Measurements from ENCODE around the gene TMEM151A.

The TMEM151A gene

DNA sequence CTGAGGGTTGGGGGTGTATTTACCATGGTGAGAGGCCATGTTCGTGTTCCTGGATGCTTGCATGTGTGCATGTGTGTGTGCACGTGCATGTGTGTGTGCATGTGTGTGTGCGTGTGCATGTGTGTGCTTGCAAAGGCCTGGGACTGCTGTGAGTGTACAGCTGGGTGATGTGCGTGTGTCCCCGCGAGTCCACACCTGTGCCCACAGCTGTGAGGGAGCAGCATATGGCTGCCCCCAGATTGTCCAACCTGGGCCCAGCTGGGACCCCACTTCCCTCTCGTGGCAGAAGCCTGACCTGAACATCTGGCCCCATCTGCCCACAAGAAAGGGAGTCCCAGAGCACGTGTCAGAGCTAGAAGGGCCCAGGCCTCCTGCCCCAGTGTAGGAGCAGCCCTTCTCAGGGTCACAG lies 33.6 kb downstream of the TMEM151A start:
- Histone ChIP-seq H3K4me1 (ENCODE audit: control extremely low read depth in 1 of 4, control insufficient read depth in 4 of 4, insufficient read depth in 4 of 4, low read length in 3 of 4) (peaks cover 0 to 37% (median 24%) of the 10 kb centered on the region in 4 experiments), H3K27me3 (replicated peaks in 2 of 5; ENCODE audit: control insufficient read depth in 4 of 5, insufficient read depth in 5 of 5, low read length in 4 of 5) (no peaks in the 10 kb centered on the region), H3K4me3 (ENCODE audit: control insufficient read depth in 1 of 7, extremely low read depth in 1 of 7, insufficient read depth in 4 of 7, low read depth in 2 of 7, low read length in 6 of 7) (no peak overlapping the region), H3K36me3 (ENCODE audit: control insufficient read depth in 4 of 4, insufficient read depth in 4 of 4, low read length in 3 of 4) (no peaks in the 10 kb centered on the region), H3K27ac (ENCODE audit: insufficient read depth in 1 of 2, low read depth in 1 of 2, low read length in 2 of 2, poor library complexity in 1 of 2, severe bottlenecking in 2 of 2) (no peak overlapping the region), H3K9me3 (ENCODE audit: control extremely low read depth in 1 of 5, control insufficient read depth in 4 of 5, insufficient read depth in 2 of 5, low read depth in 1 of 5, low read length in 4 of 5) (no peaks in the 10 kb centered on the region)
- CTCF ChIA-PET: interaction anchor here (1.4 to 4.0 kb wide), 2 partner anchors 13 to 29 kb away, joined by 3 to 44 read pairs; no protein-coding TSS in a partner anchor
- 58% methylated on average over 5 of the region's 8 CpGs for WGBS (ENCODE audit: insufficient coverage)
- POLR2A ChIA-PET: interaction anchor here (0.5 kb wide), 1 partner anchor 140 kb away, joined by 3 read pairs; no protein-coding TSS in a partner anchor
- DNase-seq: peak in 2 of 3 donors; percentile 77 to 87

DNA sequence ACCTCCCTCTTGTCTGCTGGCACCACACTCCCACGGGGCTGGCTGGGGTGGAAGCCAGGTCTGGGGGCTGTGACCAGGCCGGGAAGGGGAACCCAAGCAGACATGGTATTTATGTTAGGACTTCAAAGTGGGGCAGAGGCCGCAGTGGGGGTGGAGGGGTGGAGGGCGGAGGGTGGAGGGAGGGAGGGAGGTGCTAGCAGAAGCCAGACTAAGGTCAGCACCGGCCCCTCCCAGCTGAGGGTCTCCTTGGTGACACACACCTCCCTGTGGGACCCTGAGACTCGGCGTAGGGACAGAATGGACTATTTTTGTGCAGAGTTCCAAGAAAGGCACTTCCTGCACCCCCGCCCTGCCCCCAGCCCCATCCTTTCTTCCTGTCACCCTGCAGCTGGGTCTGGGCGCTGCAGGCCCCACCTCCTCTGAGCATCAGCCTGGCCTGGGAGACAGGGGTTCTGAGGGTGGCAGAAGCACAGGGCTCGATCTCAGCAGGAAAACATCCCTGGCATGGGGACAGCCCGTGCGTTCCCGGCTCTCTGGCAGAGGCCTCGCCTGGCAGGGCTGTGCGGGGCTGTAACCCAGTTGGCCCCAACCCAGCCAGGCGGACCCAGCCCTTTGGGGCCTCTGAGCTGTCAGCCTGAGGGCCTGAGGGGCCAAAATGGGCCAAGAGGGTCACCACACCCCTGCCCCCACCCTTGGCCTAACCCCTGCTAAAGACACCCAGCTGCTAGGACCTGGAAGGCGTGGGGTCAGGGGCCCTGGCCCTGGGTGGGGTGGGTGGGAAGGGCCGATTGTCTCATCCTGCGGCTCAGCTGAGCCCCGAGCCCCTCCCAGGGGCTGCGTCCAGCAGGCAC lies 34.8 kb downstream of the TMEM151A start:
- H3K27ac ChIP-seq (ENCODE audit: insufficient read depth in 1 of 2, low read depth in 1 of 2, low read length in 2 of 2, poor library complexity in 1 of 2, severe bottlenecking in 2 of 2): no peak overlapping the region
- H3K27me3 ChIP-seq (replicated peaks in 2 of 5; ENCODE audit: control insufficient read depth in 4 of 5, insufficient read depth in 5 of 5, low read length in 4 of 5): no peaks in the 10 kb centered on the region
- H3K36me3 ChIP-seq (ENCODE audit: control insufficient read depth in 4 of 4, insufficient read depth in 4 of 4, low read length in 3 of 4): no peaks in the 10 kb centered on the region
- no peak overlapping the region for H3K4me3 ChIP-seq (ENCODE audit: control insufficient read depth in 1 of 7, extremely low read depth in 1 of 7, insufficient read depth in 4 of 7, low read depth in 2 of 7, low read length in 6 of 7)
- DNase-seq: no peak
- H3K4me1 ChIP-seq (ENCODE audit: control extremely low read depth in 1 of 4, control insufficient read depth in 4 of 4, insufficient read depth in 4 of 4, low read length in 3 of 4): peaks cover 0 to 37% (median 24%) of the 10 kb centered on the region in 4 experiments
- no peaks in the 10 kb centered on the region for H3K9me3 ChIP-seq (ENCODE audit: control extremely low read depth in 1 of 5, control insufficient read depth in 4 of 5, insufficient read depth in 2 of 5, low read depth in 1 of 5, low read length in 4 of 5)
- POLR2A ChIA-PET: no interaction called here
- CTCF ChIA-PET: interaction anchor here (1.6 to 4.0 kb wide), 2 partner anchors 9 to 15 kb away, joined by 7 to 44 read pairs; partner anchors contain the start of gene CD248
- 52% methylated on average over 18 of the region's 21 CpGs for WGBS (ENCODE audit: insufficient coverage)

DNA sequence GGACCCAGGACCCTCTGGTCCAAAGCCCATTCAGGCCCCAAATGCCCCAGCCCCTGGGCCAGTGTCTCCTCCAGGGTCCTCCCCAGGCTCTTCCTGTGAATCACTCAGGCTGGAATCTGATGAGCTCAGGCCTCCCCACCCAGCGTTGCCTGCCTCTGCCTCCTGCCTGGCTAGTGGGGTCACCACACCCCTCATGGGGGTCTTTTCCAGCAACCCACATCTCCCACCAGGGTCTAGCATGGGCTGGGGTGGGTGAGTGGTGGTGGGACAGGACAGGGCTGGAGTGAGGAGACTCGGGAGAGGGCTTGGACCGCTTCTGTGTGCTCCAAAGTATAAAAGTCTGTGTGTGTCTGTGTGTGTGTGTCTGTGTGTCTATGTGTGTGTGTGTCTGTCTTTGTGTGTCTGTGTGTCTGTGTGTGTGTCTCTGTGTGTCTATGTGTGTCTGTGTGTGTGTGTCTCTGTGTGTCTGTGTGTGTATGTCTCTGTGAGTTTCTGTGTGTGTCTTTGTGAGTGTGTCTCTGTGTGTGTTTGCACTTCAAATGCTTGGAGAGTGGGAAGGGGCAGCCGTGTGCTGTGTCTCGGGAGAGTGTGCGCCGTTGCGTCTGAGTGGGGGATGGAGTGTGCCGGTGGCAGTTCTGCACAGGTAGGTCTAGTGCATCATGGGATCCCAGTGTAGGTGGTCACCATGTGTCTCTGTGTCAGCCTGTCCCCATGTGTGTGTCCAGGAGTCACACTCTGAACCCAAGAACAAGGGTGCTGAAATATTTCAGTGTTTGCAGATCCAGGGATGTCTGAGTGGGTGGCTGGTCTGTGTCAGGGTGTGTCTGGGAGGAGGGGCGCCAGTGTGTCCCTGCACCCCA lies 35.7 kb downstream of the TMEM151A start:
- ChIA-PET POLR2A (no interaction called here), CTCF (interaction anchor here (1.6 to 4.0 kb wide), 2 partner anchors 10 to 16 kb away, joined by 7 to 44 read pairs; partner anchors contain the start of gene CD248)
- peaks cover 0 to 37% (median 24%) of the 10 kb centered on the region in 4 experiments for H3K4me1 ChIP-seq (ENCODE audit: control extremely low read depth in 1 of 4, control insufficient read depth in 4 of 4, insufficient read depth in 4 of 4, low read length in 3 of 4)
- no peaks in the 10 kb centered on the region for H3K9me3 ChIP-seq (ENCODE audit: control extremely low read depth in 1 of 5, control insufficient read depth in 4 of 5, insufficient read depth in 2 of 5, low read depth in 1 of 5, low read length in 4 of 5)
- H3K27ac ChIP-seq (ENCODE audit: insufficient read depth in 1 of 2, low read depth in 1 of 2, low read length in 2 of 2, poor library complexity in 1 of 2, severe bottlenecking in 2 of 2): no peak overlapping the region
- H3K27me3 ChIP-seq (replicated peaks in 2 of 5; ENCODE audit: control insufficient read depth in 4 of 5, insufficient read depth in 5 of 5, low read length in 4 of 5): no peaks in the 10 kb centered on the region
- H3K36me3 ChIP-seq (ENCODE audit: control insufficient read depth in 4 of 4, insufficient read depth in 4 of 4, low read length in 3 of 4): no peaks in the 10 kb centered on the region
- 97% methylated on average over 9 of the region's 10 CpGs for WGBS (ENCODE audit: insufficient coverage)
- DNase-seq: no peak
- H3K4me3 ChIP-seq (ENCODE audit: control insufficient read depth in 1 of 7, extremely low read depth in 1 of 7, insufficient read depth in 4 of 7, low read depth in 2 of 7, low read length in 6 of 7): no peak overlapping the region

DNA sequence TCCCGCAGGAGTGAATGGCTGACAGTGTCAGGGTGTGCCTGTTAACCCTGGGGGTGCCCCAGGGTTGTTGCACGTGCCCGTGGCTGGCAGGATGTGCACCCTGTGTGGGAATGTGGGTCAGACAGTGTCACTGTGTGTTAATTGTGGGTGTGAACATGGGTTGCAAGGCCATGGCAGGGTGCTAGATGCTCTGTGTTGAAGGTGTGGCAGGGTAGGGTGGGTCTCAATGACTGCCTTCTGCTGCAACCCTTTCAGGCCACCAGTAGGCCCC lies 36.3 kb downstream of the TMEM151A start:
- Histone ChIP-seq H3K36me3 (ENCODE audit: control insufficient read depth in 4 of 4, insufficient read depth in 4 of 4, low read length in 3 of 4) (no peaks in the 10 kb centered on the region), H3K4me1 (ENCODE audit: control extremely low read depth in 1 of 4, control insufficient read depth in 4 of 4, insufficient read depth in 4 of 4, low read length in 3 of 4) (peaks cover 0 to 37% (median 24%) of the 10 kb centered on the region in 4 experiments), H3K9me3 (ENCODE audit: control extremely low read depth in 1 of 5, control insufficient read depth in 4 of 5, insufficient read depth in 2 of 5, low read depth in 1 of 5, low read length in 4 of 5) (no peaks in the 10 kb centered on the region), H3K4me3 (ENCODE audit: control insufficient read depth in 1 of 7, extremely low read depth in 1 of 7, insufficient read depth in 4 of 7, low read depth in 2 of 7, low read length in 6 of 7) (no peak overlapping the region), H3K27me3 (replicated peaks in 2 of 5; ENCODE audit: control insufficient read depth in 4 of 5, insufficient read depth in 5 of 5, low read length in 4 of 5) (no peaks in the 10 kb centered on the region), H3K27ac (ENCODE audit: insufficient read depth in 1 of 2, low read depth in 1 of 2, low read length in 2 of 2, poor library complexity in 1 of 2, severe bottlenecking in 2 of 2) (no peak overlapping the region)
- no CpG with 5 or more reads among the region's 3 CpGs for WGBS (ENCODE audit: insufficient coverage)
- DNase-seq: no peak
- ChIA-PET CTCF (no interaction called here), POLR2A (no interaction called here)

DNA sequence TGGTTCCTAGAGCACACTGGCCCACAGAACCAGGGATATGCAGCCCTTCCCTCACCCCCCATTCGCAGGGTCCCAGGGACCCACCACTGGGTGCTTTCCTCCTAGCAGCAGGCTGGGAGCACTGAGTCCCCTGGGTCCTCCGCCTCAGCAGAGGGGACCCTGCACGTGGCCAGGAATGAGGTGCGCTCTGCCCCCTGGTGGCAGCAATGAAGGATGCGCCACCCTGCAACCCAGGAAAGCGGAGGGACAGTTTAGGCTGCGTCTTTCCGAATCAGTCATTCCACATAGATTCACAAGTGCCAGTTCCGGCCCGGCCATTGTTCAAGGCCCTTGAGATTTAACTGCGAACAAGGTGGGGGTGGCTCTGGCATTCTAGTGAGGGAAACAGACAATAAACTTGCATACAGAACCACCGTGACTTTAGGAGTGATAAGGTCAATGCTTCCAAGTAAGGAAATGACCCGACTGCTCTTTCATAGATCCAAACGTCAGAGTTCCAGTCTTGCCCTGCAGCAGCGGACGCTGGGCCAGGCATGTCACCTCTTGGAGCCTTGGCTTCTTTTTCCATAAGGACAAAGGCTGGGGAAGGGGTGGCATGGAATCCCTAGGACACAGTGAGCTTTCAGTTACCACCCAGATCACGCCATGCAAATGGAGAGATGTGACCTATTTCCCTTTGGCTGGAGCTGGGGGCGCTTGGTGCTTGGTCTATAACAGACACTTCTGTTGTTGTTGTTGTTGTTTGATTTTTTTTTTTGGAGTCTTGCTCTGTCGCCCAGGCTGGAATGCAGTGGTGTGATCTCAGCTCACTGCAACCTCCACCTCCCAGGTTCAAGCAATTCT lies 36.8 kb downstream of the TMEM151A start:
- Histone ChIP-seq H3K4me3 (ENCODE audit: control insufficient read depth in 1 of 7, extremely low read depth in 1 of 7, insufficient read depth in 4 of 7, low read depth in 2 of 7, low read length in 6 of 7) (peak overlapping the region in 3 of 7 experiments; percentile 7 to 29 (median 22)), H3K36me3 (ENCODE audit: control insufficient read depth in 4 of 4, insufficient read depth in 4 of 4, low read length in 3 of 4) (no peaks in the 10 kb centered on the region), H3K4me1 (ENCODE audit: control extremely low read depth in 1 of 4, control insufficient read depth in 4 of 4, insufficient read depth in 4 of 4, low read length in 3 of 4) (peaks cover 0 to 37% (median 24%) of the 10 kb centered on the region in 4 experiments), H3K27ac (ENCODE audit: insufficient read depth in 1 of 2, low read depth in 1 of 2, low read length in 2 of 2, poor library complexity in 1 of 2, severe bottlenecking in 2 of 2) (no peak overlapping the region), H3K27me3 (replicated peaks in 2 of 5; ENCODE audit: control insufficient read depth in 4 of 5, insufficient read depth in 5 of 5, low read length in 4 of 5) (no peaks in the 10 kb centered on the region), H3K9me3 (ENCODE audit: control extremely low read depth in 1 of 5, control insufficient read depth in 4 of 5, insufficient read depth in 2 of 5, low read depth in 1 of 5, low read length in 4 of 5) (no peaks in the 10 kb centered on the region)
- peak; percentile 71 to 85 (median 78) for DNase-seq
- CTCF ChIA-PET: interaction anchor here (0.7 to 1.2 kb wide), 5 partner anchors 10 to 47 kb away, joined by 3 to 14 read pairs (median 6); partner anchors contain the start of gene CD248
- WGBS (ENCODE audit: insufficient coverage): 0% methylated on average over 13 of the region's 19 CpGs
- POLR2A ChIA-PET: interaction anchor here (0.9 kb wide), 1 partner anchor 17 kb away, joined by 3 read pairs; no protein-coding TSS in a partner anchor

DNA sequence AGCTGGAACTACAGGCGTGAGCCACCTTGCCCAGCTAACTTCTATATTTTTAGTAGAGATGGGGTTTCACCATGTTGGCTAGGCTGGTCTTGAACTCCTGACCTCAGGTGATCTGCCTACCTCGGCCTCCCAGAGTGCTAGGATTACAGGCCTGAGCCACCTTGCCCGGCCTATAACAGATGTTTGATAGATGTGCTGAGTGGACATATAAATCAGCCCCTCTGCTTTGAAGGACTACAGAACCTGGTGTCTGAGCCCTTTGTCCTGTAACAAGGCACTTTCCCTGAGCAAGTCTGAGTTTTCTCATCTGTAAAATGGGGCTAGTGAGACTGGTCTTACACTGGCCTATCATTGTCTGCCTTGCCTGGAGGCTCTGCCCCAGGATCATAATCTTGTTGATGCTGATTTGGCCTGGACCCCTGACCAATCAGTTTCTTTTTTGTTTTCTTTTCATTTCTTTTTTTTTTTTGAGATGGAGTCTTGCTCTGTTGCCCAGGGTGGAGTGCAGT lies 37.5 kb downstream of the TMEM151A start:
- 100% methylated on average over 2 of the region's 3 CpGs for WGBS (ENCODE audit: insufficient coverage)
- POLR2A ChIA-PET: interaction anchor here (0.9 kb wide), 1 partner anchor 17 kb away, joined by 3 read pairs; no protein-coding TSS in a partner anchor
- Histone ChIP-seq H3K36me3 (ENCODE audit: control insufficient read depth in 4 of 4, insufficient read depth in 4 of 4, low read length in 3 of 4) (no peaks in the 10 kb centered on the region), H3K27ac (ENCODE audit: insufficient read depth in 1 of 2, low read depth in 1 of 2, low read length in 2 of 2, poor library complexity in 1 of 2, severe bottlenecking in 2 of 2) (no peak overlapping the region), H3K4me1 (ENCODE audit: control extremely low read depth in 1 of 4, control insufficient read depth in 4 of 4, insufficient read depth in 4 of 4, low read length in 3 of 4) (peaks cover 0 to 37% (median 24%) of the 10 kb centered on the region in 4 experiments), H3K9me3 (ENCODE audit: control extremely low read depth in 1 of 5, control insufficient read depth in 4 of 5, insufficient read depth in 2 of 5, low read depth in 1 of 5, low read length in 4 of 5) (no peaks in the 10 kb centered on the region), H3K4me3 (ENCODE audit: control insufficient read depth in 1 of 7, extremely low read depth in 1 of 7, insufficient read depth in 4 of 7, low read depth in 2 of 7, low read length in 6 of 7) (no peak overlapping the region), H3K27me3 (replicated peaks in 2 of 5; ENCODE audit: control insufficient read depth in 4 of 5, insufficient read depth in 5 of 5, low read length in 4 of 5) (no peaks in the 10 kb centered on the region)
- DNase-seq: no peak
- CTCF ChIA-PET: interaction anchor here (0.7 to 7.3 kb wide), 6 partner anchors 9 to 48 kb away, joined by 3 to 86 read pairs (median 6); partner anchors contain the start of gene CD248
